Body of pancreas (tissue), 4 donors: ENCODE data around the gene PPP4R1. TPM values are rescaled to one million over a fixed set of nuclear protein-coding genes. Genes with fewer than 3 reads are reported as not detected.

Source experiments
- ATAC-seq: fragments of 150-250 bp; one replicate; pipeline ENCODE4 v1.9.1; 2016
- DNase-seq, 4 donors: peaks; one replicate each; pipeline ENCODE4 v3.0.0-alpha.2; 2019
- H3K27ac ChIP-seq, 4 donors: fragments of 200-600 bp; sonication (generic); 1 replicate in 3 of 4; 2 replicates in 1 of 4; pipeline versions ENCODE4 v1.5.1 to v1.6.1; 2016 to 2019; ENCODE audit warnings: mild to moderate bottlenecking in 1 of 4, mixed read lengths in 1 of 4, moderate library complexity in 1 of 4
- H3K27me3 ChIP-seq, 2 donors: fragments of 200-600 bp; sonication (generic); one replicate each; pipeline ENCODE4 v1.6.0; 2016; ENCODE audit warnings: mild to moderate bottlenecking in 1 of 2
- H3K36me3 ChIP-seq, 2 donors: fragments of 200-600 bp; sonication (generic); replicated peaks in 1 of 2; 2 replicates each; pipeline ENCODE4 v1.5.1; 2016; ENCODE audit warnings: low read depth in 2 of 2; ENCODE audit not compliant: insufficient read depth in 1 of 2
- H3K4me1 ChIP-seq: fragments of 200-600 bp; sonication (generic); one replicate; pipeline ENCODE4 v1.6.0; 2016
- H3K4me3 ChIP-seq, 2 donors: fragments of 200-600 bp; sonication (generic); 1 replicate in 1 of 2; 2 replicates in 1 of 2; pipeline ENCODE4 v1.5.1; 2016 to 2019
- H3K9me3 ChIP-seq, 3 donors: fragments of 200-600 bp; sonication (generic); 1 replicate in 2 of 3; 2 replicates in 1 of 3; pipeline ENCODE4 v1.5.1; 2016
- POLR2A ChIP-seq, 3 donors: fragments of 450-650 bp; IDR thresholded peaks; one replicate each; pipeline ENCODE4 v1.6.1; 2016; ENCODE audit warnings: antibody characterized with exemption in 3 of 3, mild to moderate bottlenecking in 2 of 3
- WGBS, 2 donors: methylation state at CpG; one replicate each; pipeline ENCODE4 v1.1.5; 2017; 5-methylcytosine and 5-hydroxymethylcytosine counted together
- intact Hi-C: fragments of 100-400 bp; cut with DNase I; formaldehyde crosslinking; loops from one replicate; pipeline ENCODE4 v1.15.1; 2023
- total RNA-seq, 2 donors: library from RNA; depleted of rRNA; stranded (reverse); fragments of >200 nt; gene quantifications; one replicate each; pipeline ENCODE4 v1.1.0, GENCODE V29; 2016
- TF ChIP-seq, protein P1 (sequence below), 7 experiments: fragments of 450-650 bp in 4 of 7; fragments of 200-600 bp in 3 of 7; sonication (generic) in 3 of 7; IDR thresholded peaks; one replicate each; pipeline ENCODE4 v1.5.1; 2016 to 2019; ENCODE audit warnings: antibody characterized with exemption in 7 of 7

The PPP4R1 gene
- total RNA-seq, 2 donors from 2014 or later: 46.4 to 73.5 TPM

DNA sequence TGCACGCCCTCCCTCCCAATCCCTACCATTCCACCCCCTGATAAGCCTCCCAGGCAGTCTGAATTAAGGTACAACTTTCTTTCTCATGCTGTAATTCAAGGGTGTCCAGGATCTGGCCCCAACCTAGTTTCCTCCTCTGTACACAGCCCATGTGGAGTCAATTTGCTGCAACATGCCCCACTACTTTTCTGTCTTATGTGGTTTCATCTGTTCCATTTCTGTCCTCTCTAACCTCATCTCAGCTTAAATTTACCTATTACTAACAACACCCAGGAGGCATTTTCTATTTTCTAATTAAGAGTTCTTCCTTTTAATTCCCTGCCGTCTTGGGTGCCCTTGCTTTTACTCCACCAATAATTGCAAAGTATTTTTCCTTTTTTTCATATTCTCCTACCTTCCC is 10.0 kb downstream of the PPP4R1 start:
- WGBS, 2 donors: 95 to 98% methylated on average over 2 of the region's 2 CpGs
- DNase-seq (no peak), ATAC-seq (no peak)
- intact Hi-C loops: loop anchor here (10.0 kb wide), 1 partner anchor 110 kb away; no protein-coding TSS in a partner anchor
- Histone ChIP-seq H3K27me3 (no peaks in the 10 kb centered on the region), H3K27ac (no peak overlapping the region), H3K4me3 (no peak overlapping the region), H3K36me3 (no peaks in the 10 kb centered on the region), H3K9me3 (no peaks in the 10 kb centered on the region), H3K4me1 (peaks cover 16% of the 10 kb centered on the region)
- TF ChIP-seq, protein P1, sequence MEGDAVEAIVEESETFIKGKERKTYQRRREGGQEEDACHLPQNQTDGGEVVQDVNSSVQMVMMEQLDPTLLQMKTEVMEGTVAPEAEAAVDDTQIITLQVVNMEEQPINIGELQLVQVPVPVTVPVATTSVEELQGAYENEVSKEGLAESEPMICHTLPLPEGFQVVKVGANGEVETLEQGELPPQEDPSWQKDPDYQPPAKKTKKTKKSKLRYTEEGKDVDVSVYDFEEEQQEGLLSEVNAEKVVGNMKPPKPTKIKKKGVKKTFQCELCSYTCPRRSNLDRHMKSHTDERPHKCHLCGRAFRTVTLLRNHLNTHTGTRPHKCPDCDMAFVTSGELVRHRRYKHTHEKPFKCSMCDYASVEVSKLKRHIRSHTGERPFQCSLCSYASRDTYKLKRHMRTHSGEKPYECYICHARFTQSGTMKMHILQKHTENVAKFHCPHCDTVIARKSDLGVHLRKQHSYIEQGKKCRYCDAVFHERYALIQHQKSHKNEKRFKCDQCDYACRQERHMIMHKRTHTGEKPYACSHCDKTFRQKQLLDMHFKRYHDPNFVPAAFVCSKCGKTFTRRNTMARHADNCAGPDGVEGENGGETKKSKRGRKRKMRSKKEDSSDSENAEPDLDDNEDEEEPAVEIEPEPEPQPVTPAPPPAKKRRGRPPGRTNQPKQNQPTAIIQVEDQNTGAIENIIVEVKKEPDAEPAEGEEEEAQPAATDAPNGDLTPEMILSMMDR (IDR thresholded peaks at IDR 0.05): no peak
- no peak for TF ChIP-seq POLR2A (IDR thresholded peaks at IDR 0.05)

DNA sequence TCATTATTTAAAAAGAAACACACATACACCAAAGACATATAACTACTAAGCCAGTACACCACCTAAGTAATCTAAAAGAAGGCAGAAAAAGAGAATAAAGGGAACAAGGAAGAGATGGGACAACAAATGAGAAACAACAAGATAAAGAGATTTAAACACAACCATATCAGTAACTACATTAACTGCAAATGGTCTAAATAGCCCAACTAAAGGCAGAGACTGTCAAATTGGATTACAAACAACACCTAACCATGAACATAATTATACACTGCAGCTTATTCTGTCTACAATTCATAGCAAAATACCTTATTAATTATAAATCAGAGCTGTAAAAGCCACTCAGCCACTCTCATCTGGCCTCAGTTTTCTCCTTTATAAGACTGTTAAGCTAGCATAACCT is 15.0 kb downstream of the PPP4R1 start:
- no peak overlapping the region for H3K27ac ChIP-seq
- DNase-seq: no peak
- TF ChIP-seq, protein P1 (IDR thresholded peaks at IDR 0.05): no peak
- no peak for TF ChIP-seq POLR2A (IDR thresholded peaks at IDR 0.05)
- intact Hi-C loops: no loop called here
- H3K9me3 ChIP-seq: no peaks in the 10 kb centered on the region
- ATAC-seq: no peak
- H3K27me3 ChIP-seq: no peaks in the 10 kb centered on the region
- no peaks in the 10 kb centered on the region for H3K36me3 ChIP-seq
- H3K4me3 ChIP-seq: no peak overlapping the region
- H3K4me1 ChIP-seq: peaks cover 23% of the 10 kb centered on the region

DNA sequence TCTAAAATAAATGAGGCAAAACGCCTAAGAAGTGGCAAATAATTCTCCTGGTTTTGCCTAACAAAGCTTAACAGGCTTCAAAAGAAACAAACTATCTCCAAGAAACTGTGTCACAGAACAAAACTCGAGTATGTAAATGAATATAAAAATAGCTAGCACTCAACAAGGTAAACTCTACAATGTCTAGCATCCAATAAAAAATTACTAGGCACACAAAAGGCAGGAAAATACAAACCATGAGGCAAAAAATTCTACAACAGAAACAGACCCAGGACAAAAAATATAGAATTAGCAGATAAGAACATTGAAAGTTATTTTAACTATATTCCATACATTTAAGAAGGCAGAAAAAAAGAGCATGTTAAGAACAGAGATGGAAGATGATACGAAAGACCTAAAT is 16.8 kb downstream of the PPP4R1 start:
- H3K4me3 ChIP-seq: no peak overlapping the region
- ATAC-seq (no peak), DNase-seq (no peak)
- no peaks in the 10 kb centered on the region for H3K9me3 ChIP-seq
- H3K27me3 ChIP-seq: no peaks in the 10 kb centered on the region
- H3K4me1 ChIP-seq: peaks cover 23% of the 10 kb centered on the region
- intact Hi-C loops: no loop called here
- H3K27ac ChIP-seq: no peak overlapping the region
- no peaks in the 10 kb centered on the region for H3K36me3 ChIP-seq
- no peak for TF ChIP-seq POLR2A (IDR thresholded peaks at IDR 0.05)
- TF ChIP-seq, protein P1 (IDR thresholded peaks at IDR 0.05): no peak
- WGBS, 2 donors: 94 to 95% methylated on average over 3 of the region's 3 CpGs

DNA sequence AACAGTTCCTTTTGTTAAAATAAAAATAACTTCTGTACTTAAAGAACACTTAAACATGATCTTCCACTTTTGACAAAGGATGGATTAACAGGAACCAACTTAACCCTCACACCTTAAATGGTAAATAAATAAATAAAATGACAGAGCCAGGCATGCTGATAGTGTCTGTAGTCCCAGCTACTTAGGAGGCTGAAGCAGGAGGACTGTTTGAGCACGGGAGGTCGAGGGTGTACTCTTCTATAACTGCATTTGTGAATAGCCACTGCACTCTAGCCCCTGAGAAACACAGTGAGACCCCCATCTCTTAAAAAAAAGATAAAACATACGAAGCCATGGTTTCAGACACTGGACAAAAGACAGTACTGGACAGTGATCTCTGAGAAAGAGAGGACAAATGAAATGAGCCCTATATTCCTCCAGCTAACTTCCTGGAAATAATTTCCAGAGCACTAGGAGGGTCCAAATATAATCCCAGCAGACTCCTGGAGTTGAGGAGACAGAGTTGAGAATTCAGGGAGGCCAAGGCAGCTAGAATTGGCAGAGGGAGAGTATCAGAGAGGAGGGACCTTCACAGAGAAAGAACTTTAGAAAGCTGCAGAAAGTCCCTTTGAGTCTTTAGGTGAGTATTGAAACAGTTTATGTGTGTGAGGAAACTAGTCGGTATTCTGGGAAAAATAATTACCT is 17.4 kb downstream of the PPP4R1 start:
- ATAC-seq (no peak), DNase-seq (no peak)
- Histone ChIP-seq H3K27ac (no peak overlapping the region), H3K9me3 (no peaks in the 10 kb centered on the region), H3K4me3 (no peak overlapping the region), H3K36me3 (no peaks in the 10 kb centered on the region), H3K4me1 (peaks cover 23% of the 10 kb centered on the region), H3K27me3 (no peaks in the 10 kb centered on the region)
- intact Hi-C loops: no loop called here
- no peak for TF ChIP-seq POLR2A (IDR thresholded peaks at IDR 0.05)
- TF ChIP-seq, protein P1 (IDR thresholded peaks at IDR 0.05): no peak
- WGBS, 2 donors: 90 to 94% methylated on average over 4 of the region's 4 CpGs

DNA sequence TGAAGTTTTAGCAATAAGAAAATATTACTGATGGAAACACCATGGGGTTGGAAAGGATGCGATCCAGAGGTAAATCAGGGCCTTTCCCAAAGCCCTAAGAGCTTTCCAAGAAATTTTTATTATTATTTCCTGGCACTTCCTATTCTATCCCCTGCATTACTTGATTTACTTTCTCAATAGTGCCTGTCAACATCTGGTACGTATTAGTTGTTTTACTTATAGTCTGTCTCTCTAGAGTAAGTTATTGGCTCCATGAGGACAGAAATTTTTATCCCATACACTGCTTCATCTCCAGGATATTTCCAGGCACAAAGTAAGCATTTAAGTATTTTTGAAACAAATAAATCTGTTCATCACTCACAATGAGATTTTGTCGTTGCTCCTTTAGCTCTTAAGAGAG is 18.1 kb downstream of the PPP4R1 start:
- ATAC-seq (no peak), DNase-seq (no peak)
- Histone ChIP-seq H3K9me3 (no peaks in the 10 kb centered on the region), H3K36me3 (no peaks in the 10 kb centered on the region), H3K27ac (no peak overlapping the region), H3K4me1 (peaks cover 23% of the 10 kb centered on the region), H3K27me3 (no peaks in the 10 kb centered on the region), H3K4me3 (no peak overlapping the region)
- WGBS, 2 donors: 64 to 89% methylated on average over 3 of the region's 3 CpGs
- intact Hi-C loops: no loop called here
- no peak for TF ChIP-seq POLR2A (IDR thresholded peaks at IDR 0.05)
- TF ChIP-seq, protein P1 (IDR thresholded peaks at IDR 0.05): no peak
